Stimulated activated CD4-positive, alpha-beta T cell treated with anti-CD3 and anti-CD28 coated beads, TNF-alpha, amount 100 ng/mL, for 4 hours (primary cell): ENCODE data around the gene SERPINE2.
A peak's percentile ranks its signal among the peaks of the same experiment; 100 is the strongest.
"Not testable (repeated sequence)": the region's sequence is repeated elsewhere in the genome, so short reads cannot be mapped to it uniquely, and the experiment has no call there.

ENCODE experiments used
- DNase-seq, 3 experiments: peaks; one replicate each; pipeline ENCODE4 v3.0.0-alpha.2; 2020; ENCODE audit warnings: low read depth in 3 of 3

Gene SERPINE2

DNA sequence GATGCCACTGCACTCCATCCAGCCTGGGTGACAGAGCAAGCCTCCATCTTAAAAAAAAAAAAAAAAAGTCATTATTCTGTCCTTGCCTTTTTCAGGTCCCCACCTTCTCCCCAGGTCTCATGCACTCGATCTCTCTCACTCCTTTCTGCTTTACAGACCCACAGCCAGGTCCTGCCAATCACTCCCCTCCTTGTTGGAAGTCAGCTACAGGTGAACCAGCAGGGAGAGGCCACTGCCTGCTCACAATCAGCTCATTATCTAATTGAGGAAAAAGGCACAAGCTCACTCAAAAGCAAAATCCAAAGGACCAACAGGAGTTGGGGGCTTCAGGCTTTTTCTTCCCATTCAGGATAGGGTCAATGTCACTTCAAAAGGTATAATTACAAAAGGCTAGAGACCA, 96.0 kb downstream of the SERPINE2 start:
- DNase-seq: no peak

DNA sequence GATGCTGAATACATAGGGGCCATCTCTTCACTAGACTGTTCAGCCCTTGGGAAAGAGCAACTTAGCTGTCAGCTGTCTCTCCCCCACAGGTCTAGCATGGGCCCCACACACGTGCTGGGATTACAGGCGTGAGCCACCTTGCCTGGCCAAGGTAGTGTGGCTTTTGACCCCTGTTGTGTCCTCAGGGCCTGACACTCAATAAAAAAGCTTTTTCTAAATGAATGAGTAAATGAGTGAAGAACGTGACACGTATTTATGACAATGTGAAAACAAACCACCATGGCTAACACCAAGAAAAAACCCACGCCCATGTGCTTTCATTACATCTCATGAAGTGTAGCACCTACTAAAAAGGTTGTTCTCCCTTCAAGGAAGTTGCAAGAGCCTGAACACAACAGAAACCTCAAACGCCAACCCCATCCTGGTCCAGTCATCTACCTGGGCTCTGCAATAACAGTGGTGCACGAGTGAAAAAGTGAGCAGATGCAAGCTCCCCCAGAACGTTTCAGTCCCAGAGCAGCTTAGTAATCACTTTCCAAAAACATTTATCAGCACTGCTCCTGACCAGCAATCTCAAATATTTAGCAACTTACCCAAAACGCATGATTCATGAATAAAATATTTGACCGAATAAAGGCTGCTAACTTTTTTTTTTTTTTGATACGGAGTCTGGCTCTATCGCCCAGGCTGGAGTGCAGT, 97.4 kb downstream of the SERPINE2 start:
- peak in 2 of 3 experiments; percentile 28 to 31 for DNase-seq

DNA sequence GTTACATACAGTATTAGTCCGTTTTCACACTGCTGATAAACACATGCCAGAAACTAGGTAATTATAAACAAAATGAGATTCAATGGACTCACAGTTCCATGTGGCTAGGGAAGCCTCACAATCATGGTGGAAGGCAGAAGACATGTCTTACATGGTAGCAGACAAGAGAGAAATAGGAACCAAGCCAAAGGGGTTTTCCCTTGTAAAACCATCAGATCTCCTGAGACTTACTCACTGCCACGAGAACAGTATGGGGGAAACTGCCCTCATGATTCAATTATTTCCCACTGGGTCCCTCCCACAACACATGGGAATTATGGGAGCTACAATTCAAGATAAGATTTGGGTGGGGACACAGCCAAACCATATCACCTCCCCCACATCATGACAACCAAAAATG, 99.6 kb downstream of the SERPINE2 start:
- DNase-seq: not testable (repeated sequence)

DNA sequence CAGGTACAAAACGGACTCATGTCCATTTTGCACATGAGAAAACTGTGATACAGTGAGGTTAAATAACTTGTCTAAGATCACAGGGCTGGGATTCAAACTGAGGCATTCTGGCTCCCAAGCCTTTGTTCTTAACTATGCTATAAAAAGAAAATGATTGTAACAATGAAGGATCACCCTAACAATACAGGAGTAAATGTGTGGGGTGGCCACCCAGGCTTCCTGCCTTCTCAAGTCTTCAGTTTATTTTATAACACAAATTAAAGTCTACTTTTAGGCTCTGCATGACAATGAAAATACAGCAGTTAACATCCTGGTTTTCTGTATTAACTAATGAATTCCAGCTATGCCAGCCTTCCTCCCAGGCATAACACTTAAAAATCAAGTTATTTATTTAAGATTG, 101.6 kb downstream of the SERPINE2 start:
- no peak for DNase-seq

DNA sequence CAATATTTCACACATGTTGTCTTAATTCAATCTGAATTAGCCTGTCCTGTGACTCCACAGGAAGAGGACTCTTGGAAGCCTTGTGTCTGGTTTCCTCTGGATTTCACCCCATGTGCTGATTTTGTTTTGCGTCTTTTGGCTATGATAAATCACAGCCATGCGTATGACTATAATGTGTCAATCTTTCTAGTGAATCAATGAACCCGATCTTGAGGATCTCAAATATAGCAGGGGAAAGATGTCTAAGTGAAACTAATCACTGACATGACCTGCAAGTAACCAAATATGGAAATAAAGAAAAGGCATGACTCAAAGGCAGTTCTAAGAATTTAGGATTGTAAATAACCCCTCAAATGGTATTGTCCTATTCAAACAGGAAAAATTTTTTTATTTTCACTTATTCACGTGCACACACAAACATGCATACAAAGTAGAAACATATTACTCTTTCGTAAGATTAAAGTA, 102.2 kb downstream of the SERPINE2 start:
- DNase-seq: no peak

DNA sequence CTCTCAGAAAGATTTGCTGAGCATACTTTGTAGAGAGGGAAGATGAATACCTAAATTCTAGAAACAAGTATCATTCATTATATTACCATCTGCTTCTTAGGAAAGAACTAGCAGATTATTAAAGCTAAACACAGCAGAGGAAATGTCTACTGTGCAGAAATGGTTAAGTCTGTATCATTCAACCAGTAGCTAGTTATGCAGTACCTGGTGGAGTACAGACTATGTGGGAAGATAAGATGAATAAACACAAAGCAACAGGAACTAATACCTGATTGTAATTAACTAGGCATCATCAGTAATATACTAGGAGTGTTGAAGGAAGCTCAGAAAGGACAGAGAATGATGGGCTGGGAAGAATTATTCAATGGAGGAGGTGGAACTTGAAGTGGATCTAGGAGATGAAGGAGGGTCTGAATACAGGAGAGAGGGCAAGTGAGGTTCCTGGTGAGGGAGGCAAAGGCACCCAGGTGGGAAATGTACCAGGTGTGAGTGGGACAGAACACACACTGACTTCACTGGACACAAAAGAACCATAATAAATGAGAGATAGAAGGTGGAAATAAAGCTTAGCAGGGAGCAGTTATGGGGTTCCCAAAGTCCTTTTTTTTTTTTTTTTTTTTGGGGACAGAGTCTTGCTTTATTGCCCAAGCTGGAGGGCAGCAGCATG, 103.5 kb downstream of the SERPINE2 start:
- DNase-seq: no peak

DNA sequence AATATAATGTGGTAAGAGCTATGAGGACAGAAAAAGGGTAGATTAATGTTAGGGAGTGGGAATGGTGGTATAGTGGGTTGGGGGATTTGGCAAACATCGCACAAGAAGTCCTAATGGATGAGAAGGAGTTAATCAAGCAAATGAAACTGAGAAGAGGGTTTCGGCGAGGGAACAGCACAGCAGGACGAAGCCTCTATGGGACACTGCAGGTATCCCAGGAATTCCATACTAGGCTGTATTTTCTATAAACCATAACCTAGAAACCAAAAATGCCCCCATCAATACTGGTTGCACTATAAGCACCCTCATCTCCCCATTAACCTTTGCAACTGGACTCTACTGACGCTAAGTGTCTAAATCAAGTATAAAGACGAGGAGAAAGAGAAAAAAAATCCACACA, 104.2 kb downstream of the SERPINE2 start:
- DNase-seq: no peak

DNA sequence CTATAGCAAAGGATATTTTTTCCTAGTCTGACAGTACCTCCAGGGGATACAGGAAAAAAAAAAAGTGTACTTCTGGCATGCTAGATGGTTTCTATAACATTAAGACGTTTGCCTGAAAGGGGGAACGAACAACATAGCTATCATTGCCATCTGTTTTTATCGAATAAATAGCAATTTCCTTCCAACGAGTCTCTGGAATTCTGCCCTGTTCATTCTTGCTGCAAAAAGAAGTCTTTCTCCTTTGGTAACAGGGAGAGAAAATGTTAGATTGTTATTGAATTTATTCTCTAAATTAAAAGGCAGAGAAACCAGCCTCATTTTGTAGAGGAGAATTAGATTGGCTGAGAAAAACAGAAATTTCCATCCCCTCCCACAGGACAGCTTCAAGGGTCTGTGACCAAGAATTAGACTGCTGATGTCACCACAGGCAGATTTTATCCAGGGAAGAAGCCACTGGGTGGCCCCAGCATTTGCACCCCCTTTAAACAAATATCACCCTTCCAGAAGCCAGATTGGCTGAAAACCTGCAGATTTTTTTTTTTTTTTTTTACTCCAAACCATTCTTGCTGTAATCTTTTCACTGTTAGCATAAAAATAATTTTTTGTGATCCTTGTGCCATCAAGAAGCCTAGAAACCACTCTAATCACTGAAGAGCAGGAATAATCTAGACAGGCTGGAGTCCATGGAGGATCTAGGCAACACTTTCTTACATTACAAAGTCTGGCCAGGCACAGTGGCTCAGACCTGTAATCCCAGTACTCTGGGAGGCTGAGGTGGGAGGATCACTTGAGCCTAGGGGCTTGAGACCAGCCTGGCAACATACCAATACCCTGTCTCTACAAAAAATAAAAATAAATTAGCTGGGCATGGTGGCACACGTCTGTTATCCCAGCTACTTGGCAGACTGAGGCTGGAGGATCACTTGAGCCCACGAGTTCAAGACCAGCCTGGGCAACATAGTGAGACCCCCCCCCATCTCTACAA, 106.0 kb downstream of the SERPINE2 start:
- DNase-seq: no peak

DNA sequence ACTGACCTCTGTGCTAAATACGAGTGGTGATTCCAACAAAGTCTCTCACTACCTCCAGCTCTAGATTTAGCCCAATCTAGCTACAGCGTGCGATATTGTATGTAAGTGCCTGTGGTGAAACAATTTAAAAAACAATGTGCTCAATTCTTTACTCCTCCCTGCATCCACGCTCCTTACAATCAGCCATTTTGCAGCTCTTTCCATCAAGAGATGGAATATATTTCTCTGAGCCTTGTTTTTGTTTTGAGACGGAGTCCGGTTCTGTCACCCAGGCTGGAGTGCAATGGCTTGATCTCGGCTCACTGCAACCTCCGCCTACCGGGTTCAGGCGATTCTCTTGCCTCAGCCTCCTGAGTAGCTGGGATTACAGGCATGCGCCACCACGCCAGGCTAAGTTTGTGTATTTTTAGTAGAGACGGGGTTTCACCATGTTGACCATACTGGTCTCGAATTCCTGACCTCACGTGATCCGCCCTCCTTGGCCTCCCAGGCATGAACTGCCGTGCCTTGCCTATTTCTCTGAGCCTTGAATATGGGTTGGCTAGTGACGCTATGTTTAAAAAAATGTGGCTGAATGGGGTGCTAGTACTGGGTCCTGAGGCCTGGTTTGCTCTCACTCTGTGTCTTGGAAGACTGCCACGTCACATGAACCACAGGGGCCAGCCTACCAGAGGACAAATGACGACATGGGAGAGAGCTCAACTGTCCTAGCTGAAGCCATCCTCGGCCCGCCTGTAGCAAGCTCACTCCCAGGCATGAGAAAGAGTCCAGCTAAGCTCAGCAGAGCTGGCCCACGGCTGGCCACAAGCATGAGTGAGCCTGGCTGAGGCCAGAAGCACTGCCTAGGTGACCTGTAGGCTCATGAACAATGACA, 108.7 kb downstream of the SERPINE2 start:
- DNase-seq: no peak

DNA sequence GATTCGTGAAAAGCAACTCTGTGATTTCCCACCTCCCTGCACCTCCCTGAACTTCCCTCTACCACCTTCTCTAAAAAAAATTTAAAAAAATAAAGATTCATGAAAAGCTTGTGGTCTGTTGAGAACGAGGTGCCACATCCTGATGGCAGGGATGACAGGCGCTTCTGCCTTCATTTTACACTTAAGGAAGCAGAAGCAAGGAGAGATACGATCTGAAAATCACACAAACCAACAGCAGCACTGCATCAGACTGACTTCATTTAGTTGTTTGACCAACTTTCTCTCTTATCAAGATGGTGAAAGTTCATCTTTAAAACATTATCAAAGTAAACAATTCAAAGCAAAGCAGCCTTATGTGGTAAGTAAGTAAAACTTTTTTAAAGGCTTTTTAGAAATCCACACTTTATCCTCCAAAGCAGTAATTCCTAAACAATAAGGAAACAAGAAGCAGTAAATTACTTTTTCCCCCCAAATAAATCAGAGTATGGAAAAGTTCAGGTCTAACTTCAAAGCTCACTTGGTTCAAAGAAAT, 109.4 kb downstream of the SERPINE2 start:
- no peak for DNase-seq

DNA sequence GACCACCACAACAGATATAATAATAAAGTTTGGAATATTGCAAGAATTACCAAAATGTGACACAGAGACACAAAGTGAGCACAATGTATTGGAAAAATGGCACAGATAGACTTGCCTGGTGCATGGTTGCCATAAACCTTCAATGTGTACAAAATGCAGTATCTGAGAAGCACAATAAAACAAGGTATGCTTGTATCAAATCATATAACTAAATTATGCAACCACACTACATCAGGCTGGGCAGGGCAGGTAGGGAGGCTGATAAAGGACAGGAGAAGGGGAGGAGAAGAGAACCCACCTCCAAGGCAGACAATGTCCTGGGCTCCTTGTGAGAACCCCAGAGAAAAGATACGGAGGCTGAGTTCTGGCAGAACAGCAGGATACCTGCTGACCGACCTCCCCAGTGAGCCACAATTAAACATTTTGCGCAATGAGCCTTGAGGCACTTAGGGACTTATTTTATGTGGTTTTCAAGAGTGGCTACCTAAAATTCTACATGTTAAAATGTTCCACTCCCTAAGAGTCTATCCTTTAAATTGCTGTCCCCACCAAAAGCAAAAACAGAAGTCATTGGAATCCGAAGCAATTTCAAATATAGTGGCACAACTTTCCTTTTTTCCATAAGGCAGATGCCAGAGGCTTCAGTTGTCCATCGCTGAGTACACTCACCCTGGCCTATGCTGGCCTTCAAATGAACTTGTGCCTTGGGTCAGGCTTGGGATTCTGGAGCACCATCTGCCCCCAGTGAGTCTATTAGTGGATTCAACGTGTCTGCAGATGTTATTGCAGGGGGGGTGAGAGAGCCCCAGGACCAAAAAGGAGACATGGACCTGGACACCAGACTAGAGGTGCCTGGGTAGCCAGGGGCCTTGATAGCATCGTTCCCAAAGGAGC, 110.7 kb downstream of the SERPINE2 start:
- DNase-seq: no peak

DNA sequence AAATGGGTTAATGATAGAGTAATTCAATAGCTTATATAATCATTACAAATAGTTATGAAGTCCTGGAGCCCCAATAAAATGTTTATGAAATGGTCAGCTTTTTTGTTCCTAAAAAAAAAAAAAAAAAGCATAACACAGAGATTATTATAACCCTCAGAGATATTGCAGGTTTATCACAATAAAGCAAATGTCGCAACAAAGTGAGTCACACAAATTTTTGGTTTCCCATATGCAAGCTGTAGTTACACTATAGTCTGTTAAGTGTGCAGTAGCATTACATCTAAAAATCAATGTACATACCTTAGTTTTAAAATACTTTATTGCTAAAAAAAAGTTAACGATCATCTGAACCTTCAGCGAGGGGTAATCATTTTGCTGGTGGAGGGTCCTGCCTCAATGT, 114.0 kb downstream of the SERPINE2 start:
- DNase-seq: no peak
